Activated naive CD8-positive, alpha-beta T cell treated with anti-CD3 and anti-CD28 coated beads for 36 hours (primary cell): ENCODE data around the gene GOPC. TPM values are rescaled to one million over a fixed set of nuclear protein-coding genes. Genes with fewer than 3 reads are reported as not detected.
A peak's percentile ranks its signal among the peaks of the same experiment; 100 is the strongest.

Source experiments
- DNase-seq: peaks from one replicate; pipeline ENCODE4 v3.0.0; 2021
- H3K27ac Mint-ChIP-seq: one replicate; pipeline ENCODE4 v1.8.0; 2022; ENCODE audit warnings: mild to moderate bottlenecking, moderate library complexity, mixed read lengths
- H3K27me3 Mint-ChIP-seq: one replicate; pipeline ENCODE4 v1.8.0; 2022; ENCODE audit warnings: mild to moderate bottlenecking, mixed read lengths
- H3K36me3 Mint-ChIP-seq: one replicate; pipeline ENCODE4 v1.8.0; 2021; ENCODE audit warnings: mild to moderate bottlenecking, mixed read lengths
- H3K4me1 Mint-ChIP-seq: one replicate; pipeline ENCODE4 v1.8.0; 2021; ENCODE audit warnings: mixed read lengths
- H3K4me3 Mint-ChIP-seq: one replicate; pipeline ENCODE4 v1.8.0; 2022; ENCODE audit warnings: mild to moderate bottlenecking, moderate library complexity, mixed read lengths
- H3K9me3 Mint-ChIP-seq: one replicate; pipeline ENCODE4 v1.8.0; 2022; ENCODE audit warnings: mixed read lengths
- total RNA-seq, 2 experiments: library from RNA; stranded (reverse); gene quantifications; one replicate each; pipeline ENCODE4 v1.2.3, GENCODE V29; 2021

The GOPC gene
- total RNA-seq, 2 experiments from 2014 or later, result 16.1 TPM

DNA sequence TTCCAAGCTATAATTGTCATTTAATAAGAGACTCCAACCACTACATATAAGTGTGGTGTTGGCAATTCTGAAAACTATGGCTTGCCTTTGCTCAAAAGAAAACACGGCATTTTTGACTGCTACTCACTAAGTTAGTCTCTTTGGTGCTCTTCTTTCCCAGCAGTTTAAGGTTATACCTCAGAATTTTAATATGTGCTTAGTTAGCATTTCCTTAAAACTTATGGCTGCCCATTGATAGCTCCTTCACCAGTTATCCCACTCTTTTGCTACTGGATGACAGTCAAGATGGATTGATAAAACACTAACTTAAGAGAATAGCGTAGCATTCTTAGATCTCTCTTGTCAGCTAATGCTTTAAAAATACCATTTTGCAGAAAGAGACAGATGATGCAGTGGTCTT is 34.1 kb downstream of the GOPC start:
- H3K27me3 Mint-ChIP-seq, result no peaks in the 10 kb centered on the region
- no peak overlapping the region for H3K4me3 Mint-ChIP-seq
- no peak overlapping the region for H3K27ac Mint-ChIP-seq
- peaks cover 13% of the 10 kb centered on the region for H3K36me3 Mint-ChIP-seq
- H3K4me1 Mint-ChIP-seq, result peaks cover 1% of the 10 kb centered on the region
- no peaks in the 10 kb centered on the region for H3K9me3 Mint-ChIP-seq
- no peak for DNase-seq

DNA sequence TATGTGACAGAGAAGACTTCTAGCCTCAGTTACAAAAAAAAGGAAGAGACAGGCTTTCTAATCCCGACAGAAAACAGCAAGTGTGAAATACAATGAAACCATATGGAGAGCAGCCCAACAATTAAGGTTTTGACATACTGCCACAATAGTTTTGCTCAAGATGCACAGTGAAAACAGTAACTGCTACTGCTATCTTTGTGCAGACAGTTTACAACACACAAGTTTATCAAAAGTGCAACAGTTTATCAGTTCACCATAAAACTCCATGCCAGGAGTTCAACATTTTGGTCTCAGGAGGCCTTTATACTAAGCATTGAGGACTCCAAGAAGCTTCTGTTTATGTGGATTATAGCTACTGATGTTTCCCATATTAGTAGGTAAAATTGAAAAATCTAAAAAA is 37.6 kb downstream of the GOPC start:
- H3K36me3 Mint-ChIP-seq, result peaks cover 7% of the 10 kb centered on the region
- H3K4me1 Mint-ChIP-seq, result peaks cover 1% of the 10 kb centered on the region
- H3K9me3 Mint-ChIP-seq, result no peaks in the 10 kb centered on the region
- H3K4me3 Mint-ChIP-seq, result no peak overlapping the region
- H3K27me3 Mint-ChIP-seq, result no peaks in the 10 kb centered on the region
- no peak overlapping the region for H3K27ac Mint-ChIP-seq
- no peak for DNase-seq

GRCh38 chr6:117561128-117561527 is 41.2 kb downstream of the GOPC start:
- H3K27ac Mint-ChIP-seq, result no peak overlapping the region

GRCh38 chr6:117559299-117559698 is 43.0 kb downstream of the GOPC start:
- Mint-ChIP-seq H3K4me1 (no peaks in the 10 kb centered on the region), H3K27me3 (no peaks in the 10 kb centered on the region), H3K4me3 (no peak overlapping the region), H3K27ac (no peak overlapping the region), H3K36me3 (no peaks in the 10 kb centered on the region), H3K9me3 (no peaks in the 10 kb centered on the region)
- DNase-seq, result no peak

More at GRCh38 chr6:117561128-117561527, 41.2 kb downstream of the GOPC start:
- no peaks in the 10 kb centered on the region for H3K9me3 Mint-ChIP-seq
- H3K27me3 Mint-ChIP-seq, result no peaks in the 10 kb centered on the region
- DNase-seq, result no peak
- H3K36me3 Mint-ChIP-seq, result no peaks in the 10 kb centered on the region
- H3K4me1 Mint-ChIP-seq, result no peaks in the 10 kb centered on the region
- H3K4me3 Mint-ChIP-seq, result no peak overlapping the region

DNA sequence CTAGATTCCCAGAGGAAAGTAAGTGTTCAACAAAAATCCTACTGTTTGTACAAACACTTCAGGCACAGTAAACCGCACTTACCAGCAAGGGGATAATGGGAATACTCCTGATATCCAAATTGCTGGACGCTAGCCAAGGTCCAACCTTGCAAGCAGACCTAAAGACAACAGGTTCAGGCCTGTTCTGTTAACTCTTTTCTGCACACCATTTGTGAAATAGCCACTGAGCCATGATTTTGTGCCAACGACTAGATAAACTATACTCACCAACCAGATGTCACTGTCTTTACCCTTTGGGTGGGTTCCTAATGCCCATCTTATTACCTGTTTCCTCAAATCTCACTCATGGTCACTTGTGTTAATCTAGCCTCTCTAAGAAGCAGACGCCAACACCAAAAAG is 43.5 kb downstream of the GOPC start:
- Mint-ChIP-seq H3K4me1 (no peaks in the 10 kb centered on the region), H3K4me3 (no peak overlapping the region), H3K9me3 (no peaks in the 10 kb centered on the region), H3K27ac (no peak overlapping the region), H3K36me3 (no peaks in the 10 kb centered on the region), H3K27me3 (no peaks in the 10 kb centered on the region)
- DNase-seq, result no peak

DNA sequence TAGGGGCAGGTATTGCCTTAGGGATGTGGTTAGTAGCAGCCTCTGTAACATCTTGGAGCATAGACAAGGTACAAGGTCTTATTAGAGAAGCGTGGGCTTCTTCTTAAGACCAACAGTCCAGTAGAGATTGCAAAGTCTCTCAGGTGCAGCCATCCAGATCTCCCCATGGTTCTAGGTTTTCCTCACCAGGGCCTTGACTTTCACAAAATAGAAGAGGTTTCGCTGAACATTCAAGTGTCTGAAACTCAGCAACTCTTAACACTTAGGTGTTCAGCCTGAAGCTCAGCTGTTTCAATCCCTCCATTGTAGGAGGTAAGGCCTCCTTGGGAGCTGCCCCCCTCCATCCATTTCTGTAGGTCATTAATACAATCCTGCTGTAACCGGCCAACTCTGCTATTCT is 44.4 kb downstream of the GOPC start:
- Mint-ChIP-seq H3K4me1 (no peaks in the 10 kb centered on the region), H3K4me3 (no peak overlapping the region), H3K27me3 (no peaks in the 10 kb centered on the region), H3K9me3 (no peaks in the 10 kb centered on the region), H3K27ac (no peak overlapping the region), H3K36me3 (no peaks in the 10 kb centered on the region)
- DNase-seq, result no peak

DNA sequence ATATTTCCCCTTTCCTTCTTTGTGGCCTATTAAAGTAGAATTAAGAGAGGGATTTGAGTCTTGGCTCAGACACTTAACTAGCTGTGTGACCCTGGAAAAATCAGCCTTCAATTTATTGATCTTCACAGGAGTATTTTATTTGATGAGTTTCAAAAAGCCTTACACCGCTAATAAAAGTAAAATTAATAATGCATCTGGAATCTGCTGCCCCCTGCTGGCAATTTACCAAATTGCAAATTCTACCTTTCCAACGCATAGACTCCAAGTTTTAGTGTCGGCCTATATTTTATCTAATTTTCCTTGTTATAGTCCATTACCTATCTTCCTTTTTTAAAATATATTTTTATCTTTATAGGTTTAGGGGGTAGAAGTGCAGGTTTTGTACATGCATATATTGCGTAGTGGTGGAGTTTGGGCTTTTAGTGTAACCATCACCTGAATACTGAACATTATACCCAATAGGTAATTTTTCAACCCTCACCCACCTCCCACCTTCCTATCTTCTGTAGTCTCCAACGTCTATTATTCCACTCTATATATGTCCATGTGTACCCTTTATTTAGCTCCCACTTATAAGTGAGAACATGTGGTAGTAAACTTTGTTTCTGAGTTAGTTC is 46.3 kb downstream of the GOPC start:
- Mint-ChIP-seq H3K4me3 (no peak overlapping the region), H3K27me3 (no peaks in the 10 kb centered on the region), H3K9me3 (no peaks in the 10 kb centered on the region), H3K27ac (no peak overlapping the region), H3K4me1 (peaks cover 3% of the 10 kb centered on the region), H3K36me3 (no peaks in the 10 kb centered on the region)
- DNase-seq, result peak; percentile 18

- peaks cover 9% of the 10 kb centered on the region for H3K4me1 Mint-ChIP-seq
- H3K36me3 Mint-ChIP-seq, result no peaks in the 10 kb centered on the region
- H3K27me3 Mint-ChIP-seq, result no peaks in the 10 kb centered on the region
These were observed 47.0 kb downstream of the GOPC start for GRCh38 chr6:117555262-117555849.

DNA sequence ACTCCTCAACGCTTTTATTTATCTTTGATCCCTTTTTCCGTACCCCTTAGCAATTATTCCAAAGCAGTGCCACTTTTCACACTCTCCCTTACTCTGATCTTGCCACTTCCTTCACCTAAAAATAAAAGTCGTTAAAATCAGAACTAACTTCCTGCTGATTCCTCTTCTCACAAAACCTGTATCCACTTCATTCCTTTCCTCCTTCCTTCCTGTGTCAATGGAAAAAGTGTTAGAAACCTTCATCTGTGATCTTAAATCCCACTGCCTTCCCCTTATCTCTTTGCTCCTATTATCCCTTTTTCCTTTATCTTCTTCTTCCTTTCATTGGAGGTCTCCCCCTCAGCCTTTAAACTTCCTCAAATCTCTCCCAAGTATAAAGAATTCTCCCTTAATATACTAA is 49.2 kb downstream of the GOPC start:
- no peaks in the 10 kb centered on the region for H3K36me3 Mint-ChIP-seq
- peaks cover 30% of the 10 kb centered on the region for H3K4me1 Mint-ChIP-seq
- no peaks in the 10 kb centered on the region for H3K27me3 Mint-ChIP-seq
- no peak for DNase-seq
- H3K27ac Mint-ChIP-seq, result no peak overlapping the region
- no peak overlapping the region for H3K4me3 Mint-ChIP-seq
- no peaks in the 10 kb centered on the region for H3K9me3 Mint-ChIP-seq

More at GRCh38 chr6:117555262-117555849, 47.0 kb downstream of the GOPC start:
- no peak overlapping the region for H3K4me3 Mint-ChIP-seq
- no peak overlapping the region for H3K27ac Mint-ChIP-seq
- no peak for DNase-seq
- no peaks in the 10 kb centered on the region for H3K9me3 Mint-ChIP-seq

DNA sequence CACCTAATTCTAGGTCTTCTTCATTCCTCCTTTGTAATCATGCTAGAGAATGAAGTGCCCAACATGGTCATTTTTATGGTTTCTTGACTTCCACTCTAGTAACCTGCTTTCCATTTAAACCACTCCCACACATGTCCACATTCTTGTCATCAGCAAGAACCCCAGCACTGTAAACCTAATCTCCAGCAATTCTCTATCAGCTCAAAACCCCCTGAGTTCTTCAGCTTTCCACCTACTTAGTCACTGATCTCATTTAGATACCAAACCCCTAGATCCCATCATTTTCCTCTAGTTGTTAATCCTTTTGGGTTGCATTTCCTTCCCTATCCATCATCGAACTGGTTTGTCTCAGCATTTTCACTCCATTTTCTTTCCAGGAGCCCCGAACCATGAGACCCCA is 49.7 kb downstream of the GOPC start:
- H3K27ac Mint-ChIP-seq, result no peak overlapping the region
- no peaks in the 10 kb centered on the region for H3K9me3 Mint-ChIP-seq
- no peaks in the 10 kb centered on the region for H3K27me3 Mint-ChIP-seq
- DNase-seq, result no peak
- H3K36me3 Mint-ChIP-seq, result no peaks in the 10 kb centered on the region
- peaks cover 32% of the 10 kb centered on the region for H3K4me1 Mint-ChIP-seq
- no peak overlapping the region for H3K4me3 Mint-ChIP-seq

GRCh38 chr6:117550618-117551242 is 51.6 kb downstream of the GOPC start:
- DNase-seq, result no peak
- Mint-ChIP-seq H3K4me3 (no peak overlapping the region), H3K27me3 (peaks cover 10% of the 10 kb centered on the region), H3K9me3 (no peaks in the 10 kb centered on the region), H3K27ac (no peak overlapping the region), H3K36me3 (peaks cover 3% of the 10 kb centered on the region), H3K4me1 (peaks cover 42% of the 10 kb centered on the region)

DNA sequence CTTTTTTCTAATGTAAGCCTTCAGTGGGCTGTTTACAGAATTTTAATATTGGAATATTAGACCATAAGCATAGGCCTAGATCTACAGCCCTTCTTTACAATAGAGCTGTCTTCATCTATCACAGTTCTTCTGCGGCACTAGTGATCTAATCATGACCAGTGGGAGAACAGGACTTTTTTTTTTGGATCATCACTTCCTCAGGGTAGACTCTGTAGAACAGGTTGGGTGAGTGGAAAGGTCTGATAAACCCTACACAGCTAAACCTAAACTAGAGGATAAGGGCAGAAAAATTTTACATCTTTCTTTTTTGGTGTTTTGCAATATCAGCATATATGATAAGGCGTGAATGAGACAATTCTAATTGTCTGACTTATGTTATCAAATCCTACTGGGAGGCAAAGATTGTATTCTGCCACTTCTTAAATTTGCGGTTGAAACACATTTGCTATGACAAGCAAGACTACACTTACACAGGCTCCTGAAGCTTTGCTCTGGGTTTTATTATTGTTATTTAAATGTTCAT is 52.2 kb downstream of the GOPC start:
- Mint-ChIP-seq H3K9me3 (no peaks in the 10 kb centered on the region), H3K27ac (peak overlapping the region; percentile 82), H3K36me3 (peaks cover 3% of the 10 kb centered on the region), H3K4me3 (no peak overlapping the region), H3K27me3 (peaks cover 10% of the 10 kb centered on the region), H3K4me1 (peaks cover 42% of the 10 kb centered on the region)
- no peak for DNase-seq

DNA sequence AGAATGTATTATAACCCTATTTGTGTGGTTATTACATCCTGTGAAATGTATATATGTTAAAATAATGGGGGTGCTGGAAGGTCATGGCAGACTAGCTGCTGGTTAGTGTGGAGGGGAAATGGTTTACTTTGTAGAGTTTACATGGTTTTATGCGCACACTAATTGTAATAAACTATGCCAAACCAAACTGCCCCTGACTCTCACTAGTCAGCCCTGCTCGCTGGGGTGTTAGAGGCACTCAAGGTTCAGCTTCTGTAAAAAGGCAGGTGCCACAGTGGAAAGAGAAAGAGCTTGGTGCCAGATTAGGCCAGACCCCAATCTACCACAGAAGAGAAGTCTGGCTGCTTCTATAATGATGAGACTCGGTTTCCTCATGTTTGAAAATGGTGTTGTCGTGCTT is 52.7 kb downstream of the GOPC start:
- H3K36me3 Mint-ChIP-seq, result peaks cover 3% of the 10 kb centered on the region
- peak overlapping the region; percentile 82 for H3K27ac Mint-ChIP-seq
- H3K4me3 Mint-ChIP-seq, result peak overlapping the region; percentile 79
- H3K9me3 Mint-ChIP-seq, result no peaks in the 10 kb centered on the region
- H3K27me3 Mint-ChIP-seq, result peaks cover 10% of the 10 kb centered on the region
- no peak for DNase-seq
- peaks cover 42% of the 10 kb centered on the region for H3K4me1 Mint-ChIP-seq

- Mint-ChIP-seq H3K27ac (peak overlapping the region; percentile 82), H3K4me3 (peak overlapping the region; percentile 79), H3K4me1 (peaks cover 42% of the 10 kb centered on the region), H3K9me3 (no peaks in the 10 kb centered on the region), H3K36me3 (peaks cover 3% of the 10 kb centered on the region), H3K27me3 (peaks cover 10% of the 10 kb centered on the region)
- DNase-seq, result peak; percentile 11
These were observed 53.5 kb downstream of the GOPC start for GRCh38 chr6:117548797-117549301.
